Glutamatergic neuron (in vitro differentiated cells): Measurements from ENCODE around the gene RACK1. TPM values are rescaled to one million over a fixed set of nuclear protein-coding genes. Genes with fewer than 3 reads are reported as not detected.
A peak's percentile ranks its signal among the peaks of the same experiment; 100 is the strongest.

Experiments
- DNase-seq: peaks from one replicate; pipeline ENCODE4 v3.0.0; 2022
- H3K27ac Mint-ChIP-seq: one replicate; pipeline ENCODE4 v1.8.0; 2020; ENCODE audit warnings: mild to moderate bottlenecking, mixed read lengths, inconsistent platforms; ENCODE audit not compliant: unreplicated experiment
- H3K27me3 Mint-ChIP-seq: one replicate; pipeline ENCODE4 v1.8.0; 2020; ENCODE audit warnings: mild to moderate bottlenecking, moderate library complexity, mixed read lengths, inconsistent platforms; ENCODE audit not compliant: unreplicated experiment
- H3K36me3 Mint-ChIP-seq: one replicate; pipeline ENCODE4 v1.8.0; 2020; ENCODE audit warnings: mild to moderate bottlenecking, mixed read lengths, inconsistent platforms; ENCODE audit not compliant: unreplicated experiment
- H3K4me1 Mint-ChIP-seq: one replicate; pipeline ENCODE4 v1.8.0; 2020; ENCODE audit warnings: mild to moderate bottlenecking, low read depth, mixed read lengths, inconsistent platforms; ENCODE audit not compliant: unreplicated experiment
- H3K4me3 Mint-ChIP-seq: one replicate; pipeline ENCODE4 v1.8.0; 2020; ENCODE audit warnings: mild to moderate bottlenecking, mixed read lengths, inconsistent platforms; ENCODE audit not compliant: unreplicated experiment
- H3K9me3 Mint-ChIP-seq: one replicate; pipeline ENCODE4 v1.8.0; 2020; ENCODE audit warnings: mild to moderate bottlenecking, moderate library complexity, mixed read lengths, inconsistent platforms; ENCODE audit not compliant: unreplicated experiment
- total RNA-seq: library from RNA; stranded (reverse); fragmentation: NEBNext Ultra II Directional; extraction: Animal tissue kit (Norgen Biotek cat#: 25700); gene quantifications from one replicate; pipeline ENCODE4 v1.2.1, GENCODE V29; 2021; ENCODE audit not compliant: unreplicated experiment
- TF ChIP-seq, protein P1 (sequence below): fragments of 200-600 bp; sonication (generic); IDR thresholded peaks from one replicate; pipeline ENCODE4 v1.5.0; 2021; ENCODE audit not compliant: partially characterized antibody, unreplicated experiment

Gene RACK1
- total RNA-seq, 1 donor from 2014 or later = 1,397 TPM

DNA sequence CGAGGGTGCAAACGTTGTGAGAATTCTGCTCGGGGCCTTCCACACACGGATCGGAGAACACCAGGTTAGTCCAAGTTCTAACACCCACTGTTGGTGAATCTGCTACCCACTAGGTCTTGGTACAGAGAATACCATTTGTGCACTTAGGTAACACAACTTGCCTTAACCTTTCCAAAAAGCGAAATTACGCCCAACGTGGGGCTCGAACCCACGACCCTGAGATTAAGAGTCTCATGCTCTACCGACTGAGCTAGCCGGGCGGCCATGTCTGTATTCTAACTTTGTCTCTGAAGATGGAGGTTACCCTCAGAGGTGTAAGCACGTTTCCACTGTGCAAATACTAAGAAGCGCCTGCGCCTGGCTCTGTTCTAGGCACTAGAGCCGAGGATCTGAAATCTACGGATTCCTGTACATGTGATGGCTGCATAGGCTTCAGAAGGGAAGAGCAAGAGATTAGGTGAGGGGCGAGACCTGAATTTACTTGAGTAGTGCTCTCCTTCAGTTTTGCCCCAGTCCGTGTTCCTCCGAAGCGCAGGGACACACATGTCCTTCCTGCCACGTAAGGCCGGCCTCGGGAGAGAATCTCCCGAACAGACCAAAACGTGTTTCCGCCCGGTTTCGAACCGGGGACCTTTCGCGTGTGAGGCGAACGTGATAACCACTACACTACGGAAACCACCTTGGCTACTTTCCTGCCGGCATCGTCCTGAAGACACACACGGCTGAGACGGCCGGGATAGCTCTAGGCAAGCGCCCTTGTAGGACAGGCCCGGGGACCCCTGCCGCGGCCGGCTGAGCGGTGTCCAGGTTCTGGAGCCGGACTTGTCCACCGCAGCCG, 21.7 kb downstream of the RACK1 start:
- peaks cover 10% of the 10 kb centered on the region for H3K4me1 Mint-ChIP-seq
- H3K36me3 Mint-ChIP-seq = peaks cover 6% of the 10 kb centered on the region
- TF ChIP-seq, protein P1, sequence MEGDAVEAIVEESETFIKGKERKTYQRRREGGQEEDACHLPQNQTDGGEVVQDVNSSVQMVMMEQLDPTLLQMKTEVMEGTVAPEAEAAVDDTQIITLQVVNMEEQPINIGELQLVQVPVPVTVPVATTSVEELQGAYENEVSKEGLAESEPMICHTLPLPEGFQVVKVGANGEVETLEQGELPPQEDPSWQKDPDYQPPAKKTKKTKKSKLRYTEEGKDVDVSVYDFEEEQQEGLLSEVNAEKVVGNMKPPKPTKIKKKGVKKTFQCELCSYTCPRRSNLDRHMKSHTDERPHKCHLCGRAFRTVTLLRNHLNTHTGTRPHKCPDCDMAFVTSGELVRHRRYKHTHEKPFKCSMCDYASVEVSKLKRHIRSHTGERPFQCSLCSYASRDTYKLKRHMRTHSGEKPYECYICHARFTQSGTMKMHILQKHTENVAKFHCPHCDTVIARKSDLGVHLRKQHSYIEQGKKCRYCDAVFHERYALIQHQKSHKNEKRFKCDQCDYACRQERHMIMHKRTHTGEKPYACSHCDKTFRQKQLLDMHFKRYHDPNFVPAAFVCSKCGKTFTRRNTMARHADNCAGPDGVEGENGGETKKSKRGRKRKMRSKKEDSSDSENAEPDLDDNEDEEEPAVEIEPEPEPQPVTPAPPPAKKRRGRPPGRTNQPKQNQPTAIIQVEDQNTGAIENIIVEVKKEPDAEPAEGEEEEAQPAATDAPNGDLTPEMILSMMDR = no peak

DNA sequence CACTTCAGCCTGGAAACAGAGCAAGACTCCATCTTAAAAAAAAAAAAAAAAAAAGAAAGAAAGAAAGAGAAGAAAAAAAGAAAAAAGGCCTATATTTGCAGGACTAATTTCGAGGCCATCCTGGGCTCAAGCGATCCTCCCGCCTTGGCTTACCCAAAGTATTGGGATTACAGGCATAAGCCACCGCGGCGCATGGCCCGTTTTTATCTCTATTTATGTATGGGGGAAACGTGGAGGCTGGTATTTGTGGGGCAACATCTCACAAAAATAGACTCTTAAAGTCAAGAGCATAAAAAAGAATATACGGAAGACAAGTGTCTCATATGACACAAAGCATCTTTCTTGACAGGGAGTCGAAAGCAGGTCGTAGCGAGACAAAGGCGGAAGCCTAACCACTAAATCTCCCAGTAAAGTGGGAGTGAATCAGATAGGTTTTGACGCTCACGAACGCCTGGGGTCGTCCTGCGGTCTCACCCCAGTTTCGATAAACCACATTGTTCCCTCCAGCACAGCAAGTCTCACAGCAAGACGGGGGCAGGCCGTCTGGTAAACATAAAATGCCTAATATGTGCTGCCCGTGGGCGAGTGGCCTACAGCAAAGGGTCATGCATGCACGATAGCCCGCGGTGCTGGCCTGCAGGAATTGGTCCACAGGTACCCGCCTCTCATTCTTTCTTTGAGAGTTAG, 22.5 kb downstream of the RACK1 start:
- peak overlapping the region; percentile 17 for H3K27ac Mint-ChIP-seq
- DNase-seq = no peak

More for the DNA sequence above, 21.7 kb downstream of the RACK1 start:
- H3K27ac Mint-ChIP-seq = peak overlapping the region; percentile 99
- peaks cover 34% of the 10 kb centered on the region for H3K9me3 Mint-ChIP-seq
- peak; percentile 95 for DNase-seq
- peak overlapping the region; percentile 99 for H3K4me3 Mint-ChIP-seq
- peaks cover 45% of the 10 kb centered on the region for H3K27me3 Mint-ChIP-seq

DNA sequence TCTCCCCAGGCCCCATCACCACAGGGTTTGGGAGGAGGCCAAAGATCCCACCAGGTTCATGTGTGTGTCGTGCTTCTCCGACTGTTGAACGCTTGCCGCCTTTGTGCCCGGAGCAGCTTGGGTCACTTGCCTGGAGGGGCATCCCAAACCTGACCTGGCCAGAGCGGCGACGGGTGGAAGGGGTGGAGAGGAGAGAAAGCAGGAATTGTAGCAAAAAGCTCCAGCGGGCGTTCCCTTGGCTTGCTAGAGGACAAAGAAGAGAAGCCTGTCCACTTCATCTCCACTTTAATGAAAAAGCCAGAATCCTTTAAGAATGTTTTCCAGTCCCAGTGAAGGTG, 23.6 kb downstream of the RACK1 start:
- Mint-ChIP-seq H3K36me3 (peaks cover 6% of the 10 kb centered on the region), H3K4me1 (peaks cover 10% of the 10 kb centered on the region), H3K27me3 (peaks cover 48% of the 10 kb centered on the region), H3K27ac (peak overlapping the region; percentile 38), H3K4me3 (no peak overlapping the region), H3K9me3 (peaks cover 36% of the 10 kb centered on the region)
- TF ChIP-seq, protein P1 = no peak
- no peak for DNase-seq

More for the DNA sequence above, 22.5 kb downstream of the RACK1 start:
- Mint-ChIP-seq H3K9me3 (peaks cover 35% of the 10 kb centered on the region), H3K27me3 (peaks cover 47% of the 10 kb centered on the region), H3K36me3 (peaks cover 6% of the 10 kb centered on the region), H3K4me3 (peak overlapping the region; percentile 99), H3K4me1 (peaks cover 10% of the 10 kb centered on the region)
- TF ChIP-seq, protein P1 = no peak

DNA sequence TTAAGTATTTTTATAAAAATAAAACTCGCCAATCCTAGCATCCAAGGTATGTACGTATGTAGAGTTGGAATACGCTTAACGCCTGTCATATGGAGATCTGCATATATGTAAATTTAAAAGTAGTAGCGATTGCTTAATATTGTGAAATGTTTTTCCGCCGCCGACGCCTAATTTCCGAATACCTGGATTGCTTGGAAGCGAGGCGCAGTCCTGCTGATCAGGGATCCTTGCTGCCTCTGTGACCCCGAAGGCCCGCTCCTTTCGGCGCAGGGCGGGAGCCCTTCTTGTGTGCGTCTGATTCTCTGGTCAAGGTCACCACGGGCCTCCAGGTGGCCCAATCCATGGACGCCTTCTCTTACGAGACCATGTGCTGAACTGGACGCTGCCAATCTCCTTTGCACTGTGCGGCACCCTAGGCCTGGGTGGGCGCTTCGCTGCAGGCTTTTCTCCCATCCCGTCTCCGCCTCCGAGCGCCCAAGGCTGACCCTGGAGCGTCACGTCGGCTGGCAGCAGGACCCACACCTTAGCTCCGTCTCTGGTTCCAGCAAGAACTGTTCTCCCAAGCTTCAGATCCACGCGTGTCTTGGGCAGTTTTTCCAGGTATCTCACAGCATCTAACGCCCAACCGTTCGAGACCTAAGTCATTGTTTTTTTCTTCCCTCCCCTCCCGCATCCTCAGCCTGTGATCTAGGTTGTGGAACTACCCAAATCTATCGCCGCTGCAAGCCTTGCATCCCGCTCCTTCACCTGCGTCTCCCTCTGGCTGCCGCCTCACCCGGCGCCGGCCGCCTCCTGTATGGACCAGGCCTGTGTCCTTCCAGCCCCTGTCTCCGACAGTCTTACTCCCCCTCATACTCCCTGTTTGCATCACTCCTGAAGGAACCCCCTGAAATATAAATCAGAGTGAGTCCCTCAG, 24.2 kb downstream of the RACK1 start:
- Mint-ChIP-seq H3K4me3 (peak overlapping the region; percentile 59), H3K27ac (no peak overlapping the region), H3K4me1 (peaks cover 8% of the 10 kb centered on the region), H3K27me3 (peaks cover 48% of the 10 kb centered on the region), H3K36me3 (peaks cover 6% of the 10 kb centered on the region), H3K9me3 (peaks cover 36% of the 10 kb centered on the region)
- TF ChIP-seq, protein P1 = no peak
- DNase-seq = no peak
